OCI-LY1 (cell line): ENCODE measurements around the gene DCAF4.

Source experiments
- EZH2 ChIP-seq: fragments of 200-600 bp; sonication (generic), shearing (Covaris generic); IDR thresholded peaks from 2 replicates; pipeline ENCODE4 v1.8.0; 2017; ENCODE audit warnings: borderline replicate concordance, mixed run types, mild to moderate bottlenecking, antibody characterized with exemption, low read length, moderate library complexity, mixed read lengths
- TF ChIP-seq, protein P1 (sequence below): fragments of 200-600 bp; sonication (generic), shearing (Covaris generic); IDR thresholded peaks from 2 replicates; pipeline ENCODE4 v1.5.1; 2017; ENCODE audit warnings: mild to moderate bottlenecking, antibody characterized with exemption, low read length, moderate library complexity, mixed read lengths

DNA sequence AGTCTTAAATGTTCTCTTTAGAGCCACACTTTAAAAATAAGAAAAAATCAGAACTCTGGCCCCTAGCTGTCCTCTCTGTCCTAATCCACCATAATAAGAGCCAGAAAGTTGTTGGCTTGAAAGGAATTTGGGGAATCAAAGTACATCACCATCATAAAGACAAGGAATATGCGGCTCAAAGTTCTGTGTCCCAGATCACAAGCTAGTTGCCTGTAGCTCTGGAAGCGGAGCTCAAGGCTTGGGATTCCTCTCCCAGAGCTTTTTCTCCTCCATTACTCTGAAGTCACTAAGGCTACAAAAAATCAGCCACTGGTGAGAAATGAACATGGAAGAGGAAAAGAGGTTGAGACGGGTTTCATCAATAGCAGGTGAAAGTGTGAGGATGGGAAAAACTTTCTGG is 38.8 kb upstream of the DCAF4 start:
- TF ChIP-seq EZH2, result no peak
- TF ChIP-seq, protein P1, sequence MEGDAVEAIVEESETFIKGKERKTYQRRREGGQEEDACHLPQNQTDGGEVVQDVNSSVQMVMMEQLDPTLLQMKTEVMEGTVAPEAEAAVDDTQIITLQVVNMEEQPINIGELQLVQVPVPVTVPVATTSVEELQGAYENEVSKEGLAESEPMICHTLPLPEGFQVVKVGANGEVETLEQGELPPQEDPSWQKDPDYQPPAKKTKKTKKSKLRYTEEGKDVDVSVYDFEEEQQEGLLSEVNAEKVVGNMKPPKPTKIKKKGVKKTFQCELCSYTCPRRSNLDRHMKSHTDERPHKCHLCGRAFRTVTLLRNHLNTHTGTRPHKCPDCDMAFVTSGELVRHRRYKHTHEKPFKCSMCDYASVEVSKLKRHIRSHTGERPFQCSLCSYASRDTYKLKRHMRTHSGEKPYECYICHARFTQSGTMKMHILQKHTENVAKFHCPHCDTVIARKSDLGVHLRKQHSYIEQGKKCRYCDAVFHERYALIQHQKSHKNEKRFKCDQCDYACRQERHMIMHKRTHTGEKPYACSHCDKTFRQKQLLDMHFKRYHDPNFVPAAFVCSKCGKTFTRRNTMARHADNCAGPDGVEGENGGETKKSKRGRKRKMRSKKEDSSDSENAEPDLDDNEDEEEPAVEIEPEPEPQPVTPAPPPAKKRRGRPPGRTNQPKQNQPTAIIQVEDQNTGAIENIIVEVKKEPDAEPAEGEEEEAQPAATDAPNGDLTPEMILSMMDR, result no peak
